ENCODE data around the gene KANSL1. TPM values are rescaled to one million over a fixed set of nuclear protein-coding genes. Genes with fewer than 3 reads are reported as not detected.
A peak's percentile ranks its signal among the peaks of the same experiment; 100 is the strongest.

The KANSL1 gene
- polyA plus RNA-seq, 3 donors: 3.1 to 31.9 (median 4.6) TPM

DNA sequence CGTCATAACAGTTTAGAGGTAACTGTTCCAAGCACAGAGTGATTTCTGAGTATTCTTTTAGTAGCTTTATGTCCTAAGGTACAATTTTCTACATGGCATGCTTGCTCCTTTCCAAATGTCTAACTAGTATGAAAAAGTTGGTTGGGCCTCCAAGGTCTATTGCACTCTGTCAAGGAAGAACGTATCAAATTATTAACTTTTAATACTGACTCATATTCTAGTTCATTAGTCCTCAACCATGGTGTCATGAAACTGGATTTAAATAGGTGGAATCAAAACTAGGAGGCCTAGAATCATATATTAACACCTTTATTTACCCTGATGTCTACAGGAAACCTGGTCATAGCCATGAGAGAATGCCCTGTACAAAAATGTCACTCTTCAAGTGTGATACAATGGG lies 132.8 kb downstream of the KANSL1 start:
- Histone ChIP-seq H3K79me2 (ENCODE audit: insufficient read depth, low read length) (peaks cover 11% of the 10 kb centered on the region), H3K9ac (ENCODE audit: insufficient read depth, low read length, poor library complexity, severe bottlenecking) (no peak overlapping the region), H3K9me3 (replicated peaks in 1 of 2; ENCODE audit: control insufficient read depth in 1 of 2, insufficient read depth in 1 of 2, low read length in 2 of 2) (no peaks in the 10 kb centered on the region), H3K4me3 (replicated peaks in 1 of 3; ENCODE audit: low read depth in 2 of 3, low read length in 3 of 3) (no peak overlapping the region), H3K27me3 (ENCODE audit: control insufficient read depth in 2 of 2, insufficient read depth in 2 of 2, low read length in 2 of 2) (no peaks in the 10 kb centered on the region), H3K27ac (ENCODE audit: low read depth in 1 of 2, low read length in 2 of 2) (no peak overlapping the region), H2AFZ (ENCODE audit: insufficient read depth, low read depth, low read length, poor library complexity, severe bottlenecking) (no peak overlapping the region), H4K20me1 (ENCODE audit: insufficient read depth, low read length) (peaks cover 73% of the 10 kb centered on the region), H3K4me2 (replicated peaks; ENCODE audit: extremely low read depth, low read length, poor library complexity, severe bottlenecking) (no peak overlapping the region), H3K4me1 (ENCODE audit: control insufficient read depth in 1 of 2, insufficient read depth in 2 of 2, low read length in 2 of 2) (no peaks in the 10 kb centered on the region), H3K36me3 (replicated peaks in 1 of 2; ENCODE audit: control insufficient read depth in 1 of 2, insufficient read depth in 2 of 2, low read length in 2 of 2) (peaks cover 46 to 89% of the 10 kb centered on the region in 2 donors)
- Mint-ChIP-seq H3K36me3 (peaks cover 48 to 67% of the 10 kb centered on the region in 2 donors), H3K4me3 (no peak overlapping the region), H3K27ac (no peak overlapping the region), H3K4me1 (peaks cover 3% of the 10 kb centered on the region), H3K9me3 (no peaks in the 10 kb centered on the region), H3K27me3 (ENCODE audit: low read depth in 3 of 3) (no peaks in the 10 kb centered on the region)
- TF ChIP-seq, protein P1, sequence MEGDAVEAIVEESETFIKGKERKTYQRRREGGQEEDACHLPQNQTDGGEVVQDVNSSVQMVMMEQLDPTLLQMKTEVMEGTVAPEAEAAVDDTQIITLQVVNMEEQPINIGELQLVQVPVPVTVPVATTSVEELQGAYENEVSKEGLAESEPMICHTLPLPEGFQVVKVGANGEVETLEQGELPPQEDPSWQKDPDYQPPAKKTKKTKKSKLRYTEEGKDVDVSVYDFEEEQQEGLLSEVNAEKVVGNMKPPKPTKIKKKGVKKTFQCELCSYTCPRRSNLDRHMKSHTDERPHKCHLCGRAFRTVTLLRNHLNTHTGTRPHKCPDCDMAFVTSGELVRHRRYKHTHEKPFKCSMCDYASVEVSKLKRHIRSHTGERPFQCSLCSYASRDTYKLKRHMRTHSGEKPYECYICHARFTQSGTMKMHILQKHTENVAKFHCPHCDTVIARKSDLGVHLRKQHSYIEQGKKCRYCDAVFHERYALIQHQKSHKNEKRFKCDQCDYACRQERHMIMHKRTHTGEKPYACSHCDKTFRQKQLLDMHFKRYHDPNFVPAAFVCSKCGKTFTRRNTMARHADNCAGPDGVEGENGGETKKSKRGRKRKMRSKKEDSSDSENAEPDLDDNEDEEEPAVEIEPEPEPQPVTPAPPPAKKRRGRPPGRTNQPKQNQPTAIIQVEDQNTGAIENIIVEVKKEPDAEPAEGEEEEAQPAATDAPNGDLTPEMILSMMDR (IDR thresholded peaks at IDR 0.05): no peak
- intact Hi-C loops (cut with micrococcal nuclease): no loop called here
- DNase-seq: no peak
- no CpG with 5 or more reads among the region's 2 CpGs for WGBS (ENCODE audit: insufficient coverage)

DNA sequence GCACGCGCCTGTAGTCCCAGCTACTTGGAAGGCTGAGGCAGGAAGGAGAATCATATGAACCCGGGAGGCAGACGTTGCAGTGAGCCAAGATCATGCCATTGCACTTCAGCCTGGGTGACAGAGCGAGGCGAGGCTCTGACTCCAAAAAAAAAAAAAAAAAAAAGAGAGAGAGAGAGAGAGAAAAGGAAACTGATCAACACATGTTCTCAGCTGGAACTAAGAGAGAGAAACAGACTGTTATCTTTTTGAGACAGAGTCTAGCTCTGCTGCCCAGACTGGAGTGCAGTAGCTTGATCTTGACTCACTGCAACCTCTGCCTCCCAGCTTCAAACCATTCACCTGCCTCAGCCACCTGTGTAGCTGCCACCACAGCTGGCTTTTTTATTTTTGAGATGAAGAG lies 133.7 kb downstream of the KANSL1 start:
- Mint-ChIP-seq H3K4me3 (no peak overlapping the region), H3K9me3 (no peaks in the 10 kb centered on the region), H3K36me3 (peaks cover 45 to 65% of the 10 kb centered on the region in 2 donors), H3K4me1 (peaks cover 3% of the 10 kb centered on the region), H3K27ac (peak overlapping the region in 4 of 7 donors; percentile 50 to 68 (median 60)), H3K27me3 (ENCODE audit: low read depth in 3 of 3) (no peaks in the 10 kb centered on the region)
- H3K79me2 ChIP-seq (ENCODE audit: insufficient read depth, low read length): peaks cover 11% of the 10 kb centered on the region
- no peak overlapping the region for H3K27ac ChIP-seq (ENCODE audit: low read depth in 1 of 2, low read length in 2 of 2)
- no peaks in the 10 kb centered on the region for H3K9me3 ChIP-seq (replicated peaks in 1 of 2; ENCODE audit: control insufficient read depth in 1 of 2, insufficient read depth in 1 of 2, low read length in 2 of 2)
- peaks cover 68% of the 10 kb centered on the region for H4K20me1 ChIP-seq (ENCODE audit: insufficient read depth, low read length)
- peaks cover 41 to 88% of the 10 kb centered on the region in 2 donors for H3K36me3 ChIP-seq (replicated peaks in 1 of 2; ENCODE audit: control insufficient read depth in 1 of 2, insufficient read depth in 2 of 2, low read length in 2 of 2)
- no peak overlapping the region for H3K9ac ChIP-seq (ENCODE audit: insufficient read depth, low read length, poor library complexity, severe bottlenecking)
- no peak for DNase-seq
- H3K27me3 ChIP-seq (ENCODE audit: control insufficient read depth in 2 of 2, insufficient read depth in 2 of 2, low read length in 2 of 2): no peaks in the 10 kb centered on the region
- WGBS (ENCODE audit: insufficient coverage): 92% methylated on average over 2 of the region's 6 CpGs
- no peaks in the 10 kb centered on the region for H3K4me1 ChIP-seq (ENCODE audit: control insufficient read depth in 1 of 2, insufficient read depth in 2 of 2, low read length in 2 of 2)
- intact Hi-C loops (cut with micrococcal nuclease): loop anchor here in 1 of 2 donors (10.0 kb wide), 1 partner anchor 135 kb away; the partner anchor contains the start of gene KANSL1
- TF ChIP-seq, protein P1 (IDR thresholded peaks at IDR 0.05): no peak
- H3K4me2 ChIP-seq (replicated peaks; ENCODE audit: extremely low read depth, low read length, poor library complexity, severe bottlenecking): no peak overlapping the region
- H3K4me3 ChIP-seq (replicated peaks in 1 of 3; ENCODE audit: low read depth in 2 of 3, low read length in 3 of 3): no peak overlapping the region
- H2AFZ ChIP-seq (ENCODE audit: insufficient read depth, low read depth, low read length, poor library complexity, severe bottlenecking): no peak overlapping the region

Measured in CD14-positive monocyte (primary cell).